LNCAP (cell line): Measurements from ENCODE around the gene CACNA1A.

Experiments
- TF ChIP-seq, protein P1 (sequence below): fragments of 450-650 bp; IDR thresholded peaks from 2 replicates; pipeline ENCODE4 v1.5.1; 2017; ENCODE audit warnings: mild to moderate bottlenecking

Gene CACNA1A

DNA sequence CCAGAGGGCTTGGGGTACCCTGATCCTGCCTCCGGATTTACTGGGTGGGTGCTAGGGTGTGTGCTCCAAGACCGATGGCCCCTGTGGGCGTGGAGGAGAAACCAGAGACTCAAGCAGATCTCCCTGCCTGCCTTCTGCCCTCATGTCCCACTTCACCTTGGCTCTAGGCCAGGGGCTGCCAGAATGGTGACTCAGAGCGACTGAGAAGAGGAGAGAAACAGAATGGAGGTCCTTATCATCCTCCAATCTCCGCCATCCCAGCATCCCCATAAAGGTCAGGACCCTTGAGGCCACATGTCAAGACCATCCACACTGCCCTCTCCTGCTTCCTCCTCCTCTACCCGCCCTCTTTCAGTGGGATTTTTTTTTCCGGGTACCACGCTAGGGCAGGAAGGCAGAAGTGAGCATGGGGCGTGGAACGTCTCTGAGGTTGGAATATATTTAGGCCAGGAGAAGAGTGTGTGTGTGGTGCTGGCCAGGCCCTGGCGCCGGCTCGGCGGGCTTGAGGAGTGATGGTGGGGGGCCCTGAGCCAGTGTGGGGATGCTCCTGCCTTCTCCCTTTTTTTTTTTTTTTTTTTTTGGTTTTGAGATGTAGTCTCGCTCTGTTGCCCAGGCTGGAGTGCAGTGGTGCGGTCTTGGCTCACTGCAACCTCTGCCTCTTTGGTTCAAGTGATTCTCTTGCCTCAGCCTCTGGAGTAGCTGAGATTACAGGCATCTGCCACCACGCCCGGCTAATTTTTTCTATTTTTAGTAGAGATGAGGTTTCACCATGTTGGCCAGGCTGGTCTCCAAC, 333.7 kb downstream of the CACNA1A start:
- TF ChIP-seq, protein P1, sequence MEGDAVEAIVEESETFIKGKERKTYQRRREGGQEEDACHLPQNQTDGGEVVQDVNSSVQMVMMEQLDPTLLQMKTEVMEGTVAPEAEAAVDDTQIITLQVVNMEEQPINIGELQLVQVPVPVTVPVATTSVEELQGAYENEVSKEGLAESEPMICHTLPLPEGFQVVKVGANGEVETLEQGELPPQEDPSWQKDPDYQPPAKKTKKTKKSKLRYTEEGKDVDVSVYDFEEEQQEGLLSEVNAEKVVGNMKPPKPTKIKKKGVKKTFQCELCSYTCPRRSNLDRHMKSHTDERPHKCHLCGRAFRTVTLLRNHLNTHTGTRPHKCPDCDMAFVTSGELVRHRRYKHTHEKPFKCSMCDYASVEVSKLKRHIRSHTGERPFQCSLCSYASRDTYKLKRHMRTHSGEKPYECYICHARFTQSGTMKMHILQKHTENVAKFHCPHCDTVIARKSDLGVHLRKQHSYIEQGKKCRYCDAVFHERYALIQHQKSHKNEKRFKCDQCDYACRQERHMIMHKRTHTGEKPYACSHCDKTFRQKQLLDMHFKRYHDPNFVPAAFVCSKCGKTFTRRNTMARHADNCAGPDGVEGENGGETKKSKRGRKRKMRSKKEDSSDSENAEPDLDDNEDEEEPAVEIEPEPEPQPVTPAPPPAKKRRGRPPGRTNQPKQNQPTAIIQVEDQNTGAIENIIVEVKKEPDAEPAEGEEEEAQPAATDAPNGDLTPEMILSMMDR: no peak

DNA sequence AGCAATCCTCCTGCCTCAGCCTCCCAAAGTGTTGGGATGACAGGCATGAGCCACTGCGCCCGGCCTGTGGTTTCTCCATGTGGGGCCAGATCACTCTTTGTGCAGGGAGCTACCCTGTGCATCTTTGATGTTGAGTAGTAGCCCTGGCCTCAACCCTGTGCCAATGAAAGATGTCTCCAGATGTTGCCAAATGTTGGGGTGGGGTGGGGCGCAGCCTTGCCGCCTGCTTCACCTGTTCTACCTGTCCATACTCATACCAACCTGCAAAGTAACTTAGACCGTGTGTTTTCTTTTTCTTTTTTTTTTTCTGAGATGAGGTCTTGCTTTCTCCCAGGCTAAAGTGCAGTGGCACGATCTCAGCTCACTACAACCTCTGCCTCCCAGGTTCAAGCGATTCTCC, 335.1 kb downstream of the CACNA1A start:
- TF ChIP-seq, protein P1: no peak

DNA sequence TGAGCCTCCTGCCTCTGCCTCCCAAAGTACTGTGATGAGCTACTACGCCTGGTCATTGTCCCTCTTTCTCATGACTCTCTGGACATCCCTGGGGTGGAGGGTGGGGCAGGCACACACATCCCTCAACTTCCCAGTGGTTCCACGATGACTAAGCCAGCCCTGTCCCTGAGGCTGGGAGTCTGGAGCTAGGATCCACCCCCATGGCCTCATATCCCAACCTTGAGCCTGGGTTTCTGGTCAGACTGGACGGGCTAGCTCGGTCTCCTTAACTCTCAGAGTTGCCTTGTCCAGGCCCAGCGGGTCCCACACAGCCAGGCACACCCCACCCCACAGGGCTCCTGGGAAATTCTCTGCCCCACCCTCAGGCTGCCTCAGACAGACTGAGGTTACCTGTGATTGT, 336.5 kb downstream of the CACNA1A start:
- TF ChIP-seq, protein P1: no peak

DNA sequence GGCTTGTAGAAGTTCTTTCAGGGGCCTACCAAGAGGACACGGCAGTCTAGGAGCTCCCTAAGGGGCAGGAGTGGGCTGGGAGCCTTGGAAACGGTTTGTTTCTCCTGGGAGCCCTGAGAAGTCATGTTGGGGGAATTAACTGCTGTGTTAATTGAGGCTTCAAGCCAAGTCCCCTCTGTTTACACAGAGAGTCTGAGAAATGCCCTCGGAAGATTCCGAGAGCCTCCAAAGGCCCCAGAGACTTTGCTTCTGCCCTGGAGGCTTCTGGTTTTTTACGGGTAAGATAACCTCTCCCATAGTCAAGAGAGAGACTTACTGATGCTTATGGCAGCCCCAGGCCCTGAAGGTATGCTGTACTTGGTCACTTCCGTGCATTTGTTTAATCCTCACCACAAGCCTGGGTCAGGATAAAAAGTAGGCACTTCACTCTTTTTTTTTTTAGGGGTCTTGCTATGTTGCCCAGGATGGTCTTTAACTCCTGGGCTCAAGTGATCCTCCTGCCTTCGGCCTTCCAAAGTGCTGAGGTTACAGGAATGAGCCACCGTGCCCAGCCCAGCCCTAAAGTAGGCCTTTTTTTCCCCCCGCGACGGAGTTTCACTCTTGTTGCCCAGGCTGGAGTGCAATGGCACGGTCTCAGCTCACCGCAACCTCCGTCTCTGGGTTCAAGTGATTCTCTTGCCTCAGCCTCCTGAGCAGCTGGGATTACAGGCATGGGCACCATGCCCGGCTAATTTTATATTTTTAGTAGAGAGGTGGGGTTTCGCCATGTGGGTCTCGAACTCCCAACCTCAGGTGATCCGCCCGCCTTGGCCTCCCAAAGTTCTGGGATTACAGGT, 340.9 kb downstream of the CACNA1A start:
- TF ChIP-seq, protein P1: no peak

DNA sequence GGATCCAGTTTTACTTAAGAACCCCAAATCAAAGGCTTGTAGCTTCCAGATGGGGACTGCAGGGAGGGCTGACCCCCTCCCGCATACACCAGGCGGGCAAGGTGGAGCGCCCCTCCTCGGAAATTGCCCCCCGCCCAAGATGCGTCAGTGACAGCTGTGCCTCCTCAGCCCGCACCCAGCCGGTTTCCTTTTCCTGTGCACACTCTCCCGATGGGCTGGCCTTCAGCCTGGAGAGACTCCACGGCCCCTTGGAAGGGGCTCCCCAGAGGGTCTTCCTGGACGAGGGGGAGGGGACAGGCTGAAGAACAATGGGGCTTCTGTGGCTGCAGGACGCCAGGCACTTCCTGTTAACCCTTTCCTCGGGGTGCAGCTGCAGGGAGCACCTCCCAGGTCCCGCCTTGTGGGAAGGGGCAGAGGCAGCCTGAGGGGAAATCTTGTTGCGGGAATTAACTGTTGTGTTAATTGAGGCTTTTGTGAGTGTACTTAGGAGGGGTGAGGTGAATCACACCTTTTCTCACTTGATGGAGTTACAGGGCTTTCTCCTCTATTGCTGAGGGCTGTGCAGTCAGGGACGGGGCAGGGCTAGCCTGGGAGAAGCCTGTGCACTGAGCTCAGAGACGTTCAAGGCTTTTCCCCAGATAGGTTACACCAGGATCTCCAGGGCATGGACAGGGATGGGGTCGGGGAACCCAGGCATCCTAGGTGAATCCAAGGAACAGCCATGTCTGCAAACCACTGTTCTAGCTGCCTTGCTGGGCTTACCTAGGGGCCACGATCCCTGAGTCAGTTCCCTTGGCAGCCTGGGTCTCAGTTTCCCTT, 341.7 kb downstream of the CACNA1A start:
- TF ChIP-seq, protein P1: no peak

DNA sequence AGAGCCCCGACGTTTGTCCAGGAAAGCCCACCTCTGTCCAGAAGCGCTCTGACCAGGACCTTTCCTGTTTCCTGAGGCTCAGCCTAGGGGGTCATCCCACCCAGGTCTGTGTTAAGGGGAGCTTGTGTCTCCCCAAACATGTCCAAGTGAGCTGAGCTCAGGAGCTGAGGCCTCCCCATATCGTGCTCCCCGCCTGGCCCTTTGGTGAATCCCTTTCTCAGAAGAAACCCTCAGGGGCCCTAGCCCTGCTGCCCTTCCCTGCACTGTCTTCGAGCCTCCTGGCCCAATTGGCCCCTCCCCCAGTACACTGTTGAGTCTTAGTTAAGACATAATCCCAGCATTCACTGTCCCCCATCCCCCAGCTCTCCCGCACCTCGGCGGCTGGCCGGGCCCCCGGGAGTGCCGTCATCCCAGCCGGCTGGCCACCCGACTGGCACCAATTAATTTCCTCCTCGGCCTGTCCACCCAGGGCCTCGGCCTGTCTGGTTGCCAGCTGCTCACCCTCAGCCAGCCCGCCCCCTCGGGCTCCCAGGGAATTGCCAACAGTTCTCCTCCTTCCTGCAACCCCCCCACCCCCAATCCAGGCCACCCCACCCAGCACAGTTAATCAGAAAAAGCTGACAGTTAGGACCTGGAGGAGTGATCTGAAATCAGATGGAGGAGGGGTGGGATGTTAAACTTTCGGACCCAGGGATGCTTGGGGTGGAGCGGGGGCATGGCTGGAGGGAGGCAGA, 342.5 kb downstream of the CACNA1A start:
- TF ChIP-seq, protein P1: no peak
